A673 (cell line): Measurements from ENCODE around the gene LRRC23. TPM values are rescaled to one million over a fixed set of nuclear protein-coding genes. Genes with fewer than 3 reads are reported as not detected.
A peak's percentile ranks its signal among the peaks of the same experiment; 100 is the strongest.

Source experiments
- BruUV-seq: library from RNA; stranded (reverse); fragments of 400-500 nt; replicated peaks from 2 replicates; lab custom pipeline; 2021; lab: Mats Ljungman, UMichigan
- CTCF ChIA-PET: fragments of 300-600 bp; sonication (Branson Sonifier 250); formaldehyde crosslinking; loops from one replicate; lab custom pipeline; 2022; ENCODE audit warnings: antibody characterized with exemption; lab: Charles Lee
- POLR2A ChIA-PET: fragments of 300-600 bp; sonication (Branson Sonifier 250); formaldehyde crosslinking; loops from one replicate; lab custom pipeline; 2022; ENCODE audit warnings: antibody characterized with exemption; ENCODE audit not compliant: low non-redundant PET; lab: Charles Lee
- DNase-seq: peaks from one replicate; pipeline ENCODE4 v3.0.0-alpha.2; 2015; ENCODE audit warnings: low spot score
- H3K27ac ChIP-seq: fragments of 200-600 bp; sonication (generic); 2 replicates; pipeline ENCODE4 v1.5.1; 2016; ENCODE audit warnings: mixed run types, low read depth, mild to moderate bottlenecking, mixed read lengths, antibody characterized with exemption, low read length; ENCODE audit not compliant: poor library complexity, severe bottlenecking
- H3K27me3 ChIP-seq: fragments of 200-600 bp; sonication (generic); replicated peaks from 2 replicates; pipeline ENCODE4 v1.6.1; 2017; ENCODE audit warnings: mixed run types, low read depth, mild to moderate bottlenecking, mixed read lengths, antibody characterized with exemption, low read length; ENCODE audit not compliant: insufficient read depth, poor library complexity
- H3K36me3 ChIP-seq: fragments of 200-600 bp; sonication (generic); 2 replicates; pipeline ENCODE4 v1.6.1; 2016; ENCODE audit warnings: mixed run types, mild to moderate bottlenecking, mixed read lengths, antibody characterized with exemption, low read length; ENCODE audit not compliant: insufficient read depth, poor library complexity, severe bottlenecking
- H3K4me1 ChIP-seq: fragments of 200-600 bp; sonication (generic); 2 replicates; pipeline ENCODE4 v1.6.1; 2017; ENCODE audit warnings: mixed run types, mild to moderate bottlenecking, mixed read lengths, antibody characterized with exemption, low read length; ENCODE audit not compliant: insufficient read depth, poor library complexity, severe bottlenecking
- H3K4me3 ChIP-seq: fragments of 200-600 bp; sonication (generic); 2 replicates; pipeline ENCODE4 v1.5.1; 2016; ENCODE audit warnings: low read depth, mixed run types, mild to moderate bottlenecking, mixed read lengths, low read length; ENCODE audit not compliant: poor library complexity, severe bottlenecking
- H3K9me3 ChIP-seq: fragments of 200-600 bp; sonication (generic); 2 replicates; pipeline ENCODE4 v1.6.1; 2016; ENCODE audit warnings: mixed run types, low read depth, mild to moderate bottlenecking, mixed read lengths, antibody characterized with exemption, low read length; ENCODE audit not compliant: poor library complexity, severe bottlenecking
- CTCF ChIP-seq: fragments of 300-800, 200-600 bp; sonication (generic); conservative IDR thresholded peaks from 2 replicates; pipeline ENCODE4 v1.5.1; 2017; ENCODE audit warnings: low read depth, mild to moderate bottlenecking, antibody characterized with exemption, low read length, moderate library complexity, mixed read lengths
- EZH2 ChIP-seq: fragments of 200-600 bp; sonication (generic); IDR thresholded peaks from 2 replicates; pipeline ENCODE4 v1.6.1; 2017; ENCODE audit warnings: borderline replicate concordance, low read depth, mild to moderate bottlenecking, mixed read lengths, antibody characterized with exemption, low read length; ENCODE audit not compliant: poor library complexity, severe bottlenecking
- intact Hi-C: fragments of 100-400 bp; cut with micrococcal nuclease; formaldehyde crosslinking; loops from one replicate; pipeline ENCODE4 v1.10.0; 2022; ENCODE audit not compliant: unreplicated experiment
- total RNA-seq: library from RNA; stranded (reverse); gene quantifications from 2 replicates; pipeline ENCODE4 v1.2.3, GENCODE V29; 2021

Gene LRRC23
- total RNA-seq, 1 experiment from 2014 or later: 7.7 TPM

GRCh38 chr12:6945613-6946012 is 41.0 kb downstream of the LRRC23 start:
- peaks cover 18% of the 10 kb centered on the region for H3K4me1 ChIP-seq
- H3K27me3 ChIP-seq: no peaks in the 10 kb centered on the region
- ChIA-PET POLR2A (no interaction called here), CTCF (interaction anchor here (1.0 to 1.8 kb wide), 2 partner anchors 16 to 168 kb away, joined by 4 to 9 read pairs; no protein-coding TSS in a partner anchor)
- no peaks in the 10 kb centered on the region for H3K9me3 ChIP-seq
- intact Hi-C loops: no loop called here
- DNase-seq: no peak
- H3K4me3 ChIP-seq: no peak overlapping the region
- BruUV-seq: no TSS peak
- peaks cover 17% of the 10 kb centered on the region for H3K36me3 ChIP-seq
- TF ChIP-seq CTCF: no peak
- no peak for TF ChIP-seq EZH2
- peak overlapping the region; percentile 99 for H3K27ac ChIP-seq

GRCh38 chr12:6946033-6946919 is 41.7 kb downstream of the LRRC23 start:
- no peak for TF ChIP-seq CTCF
- TF ChIP-seq EZH2: no peak
- Histone ChIP-seq H3K27me3 (no peaks in the 10 kb centered on the region), H3K4me3 (no peak overlapping the region), H3K27ac (no peak overlapping the region), H3K9me3 (no peaks in the 10 kb centered on the region), H3K36me3 (peaks cover 13% of the 10 kb centered on the region), H3K4me1 (peaks cover 18% of the 10 kb centered on the region)
- DNase-seq: no peak
- ChIA-PET CTCF (no interaction called here), POLR2A (interaction anchor here (0.8 kb wide), 1 partner anchor 13 kb away, joined by 3 read pairs; no protein-coding TSS in a partner anchor)
- BruUV-seq: no TSS peak
- intact Hi-C loops: no loop called here

- Histone ChIP-seq H3K9me3 (no peaks in the 10 kb centered on the region), H3K27ac (no peak overlapping the region), H3K4me3 (no peak overlapping the region), H3K36me3 (peaks cover 8% of the 10 kb centered on the region), H3K27me3 (no peaks in the 10 kb centered on the region), H3K4me1 (peaks cover 18% of the 10 kb centered on the region)
- TF ChIP-seq CTCF (no peak), EZH2 (no peak)
- ChIA-PET CTCF (no interaction called here), POLR2A (interaction anchor here (0.8 kb wide), 2 partner anchors 12 to 18 kb away, joined by 3 read pairs; no protein-coding TSS in a partner anchor)
- BruUV-seq: no TSS peak
- no peak for DNase-seq
- intact Hi-C loops: no loop called here
Observed at GRCh38 chr12:6946920-6947374, 42.3 kb downstream of the LRRC23 start.
